ENCODE data around the gene ZNF837.

Gene ZNF837

GRCh38 chr19:58400316-58400915 lies 19.6 kb upstream of the ZNF837 start:
- H3K4me3 ChIP-seq: peak overlapping the region; percentile 72
- peak overlapping the region in 1 of 2 donors; percentile 38 for H3K27ac ChIP-seq
- no peak for DNase-seq (ENCODE audit: low spot score)
- no peak for TF ChIP-seq CTCF (IDR thresholded peaks at IDR 0.05)

- no peak for DNase-seq (ENCODE audit: low spot score)
- Histone ChIP-seq H3K27ac (no peak overlapping the region), H3K4me3 (no peak overlapping the region)
These were observed 19.1 kb upstream of the ZNF837 start for GRCh38 chr19:58399903-58400302.

GRCh38 chr19:58398545-58398944 lies 17.7 kb upstream of the ZNF837 start:
- no peak for TF ChIP-seq CTCF (IDR thresholded peaks at IDR 0.05)
- H3K27ac ChIP-seq: no peak overlapping the region
- DNase-seq (ENCODE audit: low spot score): no peak
- no peak overlapping the region for H3K4me3 ChIP-seq

More at GRCh38 chr19:58399903-58400302, 19.1 kb upstream of the ZNF837 start:
- TF ChIP-seq CTCF (IDR thresholded peaks at IDR 0.05): no peak

GRCh38 chr19:58398087-58398486 lies 17.3 kb upstream of the ZNF837 start:
- H3K4me3 ChIP-seq: no peak overlapping the region
- H3K27ac ChIP-seq: no peak overlapping the region
- DNase-seq (ENCODE audit: low spot score): no peak
- no peak for TF ChIP-seq CTCF (IDR thresholded peaks at IDR 0.05)

GRCh38 chr19:58397533-58398037 lies 16.8 kb upstream of the ZNF837 start:
- no peak for TF ChIP-seq CTCF (IDR thresholded peaks at IDR 0.05)

GRCh38 chr19:58396691-58397532 lies 16.1 kb upstream of the ZNF837 start:
- Histone ChIP-seq H3K27ac (no peak overlapping the region), H3K4me3 (no peak overlapping the region)
- TF ChIP-seq CTCF (IDR thresholded peaks at IDR 0.05): no peak
- no peak for DNase-seq (ENCODE audit: low spot score)

More at GRCh38 chr19:58397533-58398037, 16.8 kb upstream of the ZNF837 start:
- no peak overlapping the region for H3K27ac ChIP-seq
- DNase-seq (ENCODE audit: low spot score): no peak
- H3K4me3 ChIP-seq: no peak overlapping the region

All from coronary artery (tissue), 2 donors.